ENCODE measurements around the gene POLR3B.

DNA sequence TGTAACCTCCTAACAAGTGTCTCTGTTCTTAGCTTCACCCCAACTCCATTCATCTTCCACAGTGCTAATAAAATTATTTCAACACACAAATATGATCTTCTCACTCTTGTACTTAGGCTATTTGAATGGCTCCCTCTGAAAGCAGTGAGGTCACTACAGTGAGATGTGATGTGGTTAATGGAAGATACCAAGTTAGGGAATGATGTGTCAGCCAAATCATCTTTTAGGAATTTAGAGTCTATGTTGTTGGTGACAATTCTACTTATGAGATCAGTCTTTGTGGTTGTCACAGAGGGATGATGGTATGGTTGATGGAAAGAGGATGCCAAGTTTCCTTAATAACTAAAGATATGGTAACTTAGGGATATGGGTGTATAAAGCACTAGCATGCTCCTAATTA is 57.6 kb downstream of the POLR3B start:
- TF ChIP-seq CTCF (IDR thresholded peaks at IDR 0.05) (no peak), POLR2A (IDR thresholded peaks at IDR 0.05) (no peak)
